Measurements from ENCODE around the gene ATAD2B. TPM values are rescaled to one million over a fixed set of nuclear protein-coding genes. Genes with fewer than 3 reads are reported as not detected.
A peak's percentile ranks its signal among the peaks of the same experiment; 100 is the strongest.

ATAD2B gene
- polyA plus RNA-seq, 1 donor: 11.2 TPM

GRCh38 chr2:23836971-23837565, 89.9 kb downstream of the ATAD2B start:
- no peak for DNase-seq

- no peak for DNase-seq
Measured at GRCh38 chr2:23836505-23836904, 90.4 kb downstream of the ATAD2B start.

- DNase-seq: no peak
Measured at GRCh38 chr2:23835988-23836387, 90.9 kb downstream of the ATAD2B start.

- DNase-seq: no peak
Measured at GRCh38 chr2:23835423-23835822, 91.5 kb downstream of the ATAD2B start.

GRCh38 chr2:23828986-23829385, 97.9 kb downstream of the ATAD2B start:
- no peak for DNase-seq

- DNase-seq: no peak
Measured at GRCh38 chr2:23828256-23828980, 98.5 kb downstream of the ATAD2B start.

GRCh38 chr2:23827287-23827686, 99.6 kb downstream of the ATAD2B start:
- no peak for DNase-seq

- DNase-seq: no peak
Measured at GRCh38 chr2:23826771-23827170, 100.2 kb downstream of the ATAD2B start.

GRCh38 chr2:23826040-23826439, 100.9 kb downstream of the ATAD2B start:
- DNase-seq: no peak

GRCh38 chr2:23824777-23825212, 102.1 kb downstream of the ATAD2B start:
- DNase-seq: peak; percentile 53

- DNase-seq: no peak
Measured at GRCh38 chr2:23823863-23824262, 103.1 kb downstream of the ATAD2B start.

GRCh38 chr2:23814963-23815362, 112.0 kb downstream of the ATAD2B start:
- DNase-seq: no peak

GRCh38 chr2:23813438-23813837, 113.5 kb downstream of the ATAD2B start:
- no peak for DNase-seq

GRCh38 chr2:23809150-23809549, 117.8 kb downstream of the ATAD2B start:
- DNase-seq: no peak

- DNase-seq: no peak
Measured at GRCh38 chr2:23806665-23807249, 120.2 kb downstream of the ATAD2B start.

GRCh38 chr2:23806201-23806600, 120.7 kb downstream of the ATAD2B start:
- no peak for DNase-seq

GRCh38 chr2:23803965-23804542, 122.9 kb downstream of the ATAD2B start:
- DNase-seq: peak; percentile 10

- peak; percentile 14 for DNase-seq
Measured at GRCh38 chr2:23803264-23803964, 123.5 kb downstream of the ATAD2B start.

- DNase-seq: no peak
Measured at GRCh38 chr2:23801396-23801795, 125.5 kb downstream of the ATAD2B start.

GRCh38 chr2:23794234-23794633, 132.7 kb downstream of the ATAD2B start:
- no peak for DNase-seq

- no peak for DNase-seq
Measured at GRCh38 chr2:23793476-23793875, 133.4 kb downstream of the ATAD2B start.

GRCh38 chr2:23791030-23791429, 135.9 kb downstream of the ATAD2B start:
- DNase-seq: no peak

- no peak for DNase-seq
Measured at GRCh38 chr2:23789012-23789411, 137.9 kb downstream of the ATAD2B start.
